Stromal cell of bone marrow (primary cell): ENCODE measurements around the gene OLFM1.
"Not testable (repeated sequence)": the region's sequence is repeated elsewhere in the genome, so short reads cannot be mapped to it uniquely, and the experiment has no call there.

Source experiments
- DNase-seq: peaks from one replicate; pipeline ENCODE4 v3.0.0-alpha.2; 2012; ENCODE audit warnings: low read depth

Gene OLFM1

GRCh38 chr9:135060461-135061116 is 26.9 kb upstream of the OLFM1 start:
- DNase-seq, result no peak

- DNase-seq, result no peak
Observed at GRCh38 chr9:135061441-135061840, 26.0 kb upstream of the OLFM1 start.

- no peak for DNase-seq
Observed at GRCh38 chr9:135062254-135062653, 25.2 kb upstream of the OLFM1 start.

GRCh38 chr9:135063466-135063865 is 24.0 kb upstream of the OLFM1 start:
- DNase-seq, result not testable (repeated sequence)

- DNase-seq, result not testable (repeated sequence)
Observed at GRCh38 chr9:135063888-135064287, 23.6 kb upstream of the OLFM1 start.

GRCh38 chr9:135065151-135065550 is 22.3 kb upstream of the OLFM1 start:
- no peak for DNase-seq

- no peak for DNase-seq
Observed at GRCh38 chr9:135065804-135066203, 21.7 kb upstream of the OLFM1 start.

GRCh38 chr9:135066291-135066690 is 21.2 kb upstream of the OLFM1 start:
- DNase-seq, result no peak

GRCh38 chr9:135067096-135067710 is 20.3 kb upstream of the OLFM1 start:
- DNase-seq, result no peak

GRCh38 chr9:135068776-135069415 is 18.6 kb upstream of the OLFM1 start:
- no peak for DNase-seq

- DNase-seq, result no peak
Observed at GRCh38 chr9:135069558-135070197, 17.8 kb upstream of the OLFM1 start.

GRCh38 chr9:135070198-135070951 is 17.1 kb upstream of the OLFM1 start:
- no peak for DNase-seq

- DNase-seq, result no peak
Observed at GRCh38 chr9:135070964-135071735, 16.3 kb upstream of the OLFM1 start.

- no peak for DNase-seq
Observed at GRCh38 chr9:135073081-135073740, 14.3 kb upstream of the OLFM1 start.

- DNase-seq, result no peak
Observed at GRCh38 chr9:135073741-135074305, 13.6 kb upstream of the OLFM1 start.

- DNase-seq, result no peak
Observed at GRCh38 chr9:135074354-135075233, 12.9 kb upstream of the OLFM1 start.

GRCh38 chr9:135075234-135076142 is 12.0 kb upstream of the OLFM1 start:
- no peak for DNase-seq

GRCh38 chr9:135076143-135076875 is 11.2 kb upstream of the OLFM1 start:
- no peak for DNase-seq
